H1 (cell line): ENCODE measurements around the gene DHCR7.

Source experiments
- ATF3 ChIP-seq: IDR thresholded peaks from 2 replicates; pipeline ENCODE4 v1.6.1; 2011; ENCODE audit warnings: low read depth, mild to moderate bottlenecking, low read length; ENCODE audit not compliant: insufficient read depth
- CEBPB ChIP-seq: IDR thresholded peaks from 2 replicates; pipeline ENCODE4 v1.6.1; 2012; ENCODE audit warnings: low read depth, low read length
- CTCF ChIP-seq, 3 experiments: IDR thresholded peaks; 1 replicate in 2 of 3; 2 replicates in 1 of 3; pipeline versions ENCODE4 v1.5.1 to v1.6.1; 2011; ENCODE audit warnings: low read length in 3 of 3, mild to moderate bottlenecking in 3 of 3, inconsistent platforms in 2 of 3, low read depth in 1 of 3, moderate library complexity in 1 of 3; ENCODE audit not compliant: insufficient read depth in 1 of 3; ENCODE audit errors: control extremely low read depth in 1 of 3
- EZH2 ChIP-seq: fragments of 200-600 bp; sonication (generic); IDR thresholded peaks from 2 replicates; pipeline ENCODE4 v1.7.1; 2012; ENCODE audit warnings: low read depth, mild to moderate bottlenecking, moderate library complexity, low read length, inconsistent platforms; ENCODE audit not compliant: severe bottlenecking
- RAD21 ChIP-seq, 2 experiments: IDR thresholded peaks in 1 of 2; conservative IDR thresholded peaks in 1 of 2; 2 replicates each; pipeline ENCODE4 v1.6.1; 2011; ENCODE audit warnings: low read depth in 2 of 2, low read length in 2 of 2, improper control_type of control experiment in 1 of 2, inconsistent platforms in 1 of 2, mild to moderate bottlenecking in 1 of 2, moderate library complexity in 1 of 2
- SIN3A ChIP-seq, 2 experiments: IDR thresholded peaks in 1 of 2; conservative IDR thresholded peaks in 1 of 2; 2 replicates each; pipeline ENCODE4 v1.6.1; 2011 to 2012; ENCODE audit warnings: low read length in 2 of 2, improper control_type of control experiment in 1 of 2, low read depth in 1 of 2, mild to moderate bottlenecking in 1 of 2
- SP1 ChIP-seq: IDR thresholded peaks from 2 replicates; pipeline ENCODE4 v1.6.1; 2011; ENCODE audit warnings: low read depth, low read length

GRCh38 chr11:71477641-71478527 lies 29.7 kb upstream of the DHCR7 start:
- TF ChIP-seq ATF3 (no peak), SP1 (no peak), SIN3A (conservative IDR thresholded peaks at IDR 0.05 in 1 of 2, IDR thresholded peaks at IDR 0.05 in 1 of 2; ENCODE audit: low read depth in 1 of 2, low read length in 2 of 2) (no peak), CTCF (IDR thresholded peaks at IDR 0.05; ENCODE audit: control extremely low read depth in 1 of 3, insufficient read depth in 1 of 3, low read depth in 1 of 3, low read length in 3 of 3) (no peak), EZH2 (no peak), CEBPB (no peak), RAD21 (IDR thresholded peaks at IDR 0.05 in 1 of 2, conservative IDR thresholded peaks at IDR 0.05 in 1 of 2; ENCODE audit: low read depth in 2 of 2, low read length in 2 of 2) (no peak)
